Fibroblast of lung (primary cell): ENCODE measurements around the gene CYS1.

Experiments
- EZH2 ChIP-seq: IDR thresholded peaks from 2 replicates; pipeline ENCODE4 v1.5.1; 2012; ENCODE audit warnings: low read length, control low read depth, mild to moderate bottlenecking; ENCODE audit errors: missing control alignments
- TF ChIP-seq, protein P1 (sequence below), 2 donors: IDR thresholded peaks in 1 of 2; conservative IDR thresholded peaks in 1 of 2; 1 replicate in 1 of 2; 2 replicates in 1 of 2; pipeline ENCODE4 v1.5.1; 2011 to 2012; ENCODE audit warnings: low read length in 2 of 2, control low read depth in 1 of 2, inconsistent platforms in 1 of 2, low read depth in 1 of 2, mild to moderate bottlenecking in 1 of 2

DNA sequence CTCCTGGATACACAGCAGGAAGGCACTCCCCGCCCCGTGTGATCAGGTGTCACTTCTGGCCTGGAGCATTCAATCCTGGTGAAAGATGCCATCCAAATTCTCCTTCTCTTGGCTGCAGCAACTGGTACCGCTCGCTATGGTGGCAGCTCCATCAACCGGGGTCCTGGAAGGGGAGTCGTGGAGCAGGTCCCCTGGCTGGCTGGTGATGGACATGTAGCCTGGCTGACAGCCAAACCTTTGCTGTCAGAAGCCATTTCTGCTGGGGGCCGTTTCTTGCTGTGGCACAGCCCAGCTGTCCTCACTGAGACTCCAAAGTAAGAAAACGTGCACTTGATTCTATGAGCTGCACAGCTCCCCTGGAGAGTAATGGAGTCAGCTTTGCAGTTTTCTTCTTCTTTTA is 7.1 kb upstream of the CYS1 start:
- TF ChIP-seq, protein P1, sequence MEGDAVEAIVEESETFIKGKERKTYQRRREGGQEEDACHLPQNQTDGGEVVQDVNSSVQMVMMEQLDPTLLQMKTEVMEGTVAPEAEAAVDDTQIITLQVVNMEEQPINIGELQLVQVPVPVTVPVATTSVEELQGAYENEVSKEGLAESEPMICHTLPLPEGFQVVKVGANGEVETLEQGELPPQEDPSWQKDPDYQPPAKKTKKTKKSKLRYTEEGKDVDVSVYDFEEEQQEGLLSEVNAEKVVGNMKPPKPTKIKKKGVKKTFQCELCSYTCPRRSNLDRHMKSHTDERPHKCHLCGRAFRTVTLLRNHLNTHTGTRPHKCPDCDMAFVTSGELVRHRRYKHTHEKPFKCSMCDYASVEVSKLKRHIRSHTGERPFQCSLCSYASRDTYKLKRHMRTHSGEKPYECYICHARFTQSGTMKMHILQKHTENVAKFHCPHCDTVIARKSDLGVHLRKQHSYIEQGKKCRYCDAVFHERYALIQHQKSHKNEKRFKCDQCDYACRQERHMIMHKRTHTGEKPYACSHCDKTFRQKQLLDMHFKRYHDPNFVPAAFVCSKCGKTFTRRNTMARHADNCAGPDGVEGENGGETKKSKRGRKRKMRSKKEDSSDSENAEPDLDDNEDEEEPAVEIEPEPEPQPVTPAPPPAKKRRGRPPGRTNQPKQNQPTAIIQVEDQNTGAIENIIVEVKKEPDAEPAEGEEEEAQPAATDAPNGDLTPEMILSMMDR (conservative IDR thresholded peaks at IDR 0.05 in 1 of 2, IDR thresholded peaks at IDR 0.05 in 1 of 2; ENCODE audit: low read depth in 1 of 2, low read length in 2 of 2), result no peak
- no peak for TF ChIP-seq EZH2
